Measurements from ENCODE around the gene DCTPP1. TPM values are rescaled to one million over a fixed set of nuclear protein-coding genes. Genes with fewer than 3 reads are reported as not detected.

The DCTPP1 gene
- total and polyA plus RNA-seq, 2 of the 13 experiments (the other 11 are each of a cell fraction or from before 2014, with no cell fraction given): 54.8 to 74.4 TPM

DNA sequence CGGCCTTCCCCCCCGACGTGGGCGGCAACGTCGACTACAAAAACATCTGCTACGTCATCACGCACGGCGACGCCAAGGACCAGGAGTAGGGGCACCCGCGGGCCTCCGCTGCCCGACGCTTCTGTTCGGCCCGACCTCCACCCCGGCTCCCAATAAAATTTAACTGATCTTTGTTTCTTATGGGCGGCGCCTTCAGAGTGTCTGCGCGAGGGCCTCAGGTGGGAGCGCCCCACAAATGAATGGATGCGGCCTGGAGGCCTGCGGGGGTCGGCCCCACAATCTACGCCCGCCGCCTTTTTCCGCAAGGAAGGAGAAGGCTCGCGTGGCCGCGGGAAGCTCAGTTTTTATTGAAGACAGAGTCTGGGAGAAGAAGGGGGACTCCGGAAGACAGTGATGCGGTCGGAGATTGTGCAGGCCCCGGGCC lies 52.0 kb downstream of the DCTPP1 start (continued):
- peak; percentile 86; the same call in 1 of the 2 replicates for TF ChIP-seq ZNF501 (CRISPR knock-in tag; IDR thresholded peaks at IDR 0.05)
- no peak; the same call in 1 of the 2 replicates for TF ChIP-seq SALL1 (CRISPR knock-in tag; IDR thresholded peaks at IDR 0.05)
- no peak; the same call in 1 of the 2 replicates for TF ChIP-seq NCOR1 (IDR thresholded peaks at IDR 0.05; ENCODE audit: borderline replicate concordance, low read length)
- no peak for TF ChIP-seq SMAD1 (CRISPR knock-in tag; IDR thresholded peaks at IDR 0.05; ENCODE audit: borderline replicate concordance, low read depth)
- TF ChIP-seq, protein P1, sequence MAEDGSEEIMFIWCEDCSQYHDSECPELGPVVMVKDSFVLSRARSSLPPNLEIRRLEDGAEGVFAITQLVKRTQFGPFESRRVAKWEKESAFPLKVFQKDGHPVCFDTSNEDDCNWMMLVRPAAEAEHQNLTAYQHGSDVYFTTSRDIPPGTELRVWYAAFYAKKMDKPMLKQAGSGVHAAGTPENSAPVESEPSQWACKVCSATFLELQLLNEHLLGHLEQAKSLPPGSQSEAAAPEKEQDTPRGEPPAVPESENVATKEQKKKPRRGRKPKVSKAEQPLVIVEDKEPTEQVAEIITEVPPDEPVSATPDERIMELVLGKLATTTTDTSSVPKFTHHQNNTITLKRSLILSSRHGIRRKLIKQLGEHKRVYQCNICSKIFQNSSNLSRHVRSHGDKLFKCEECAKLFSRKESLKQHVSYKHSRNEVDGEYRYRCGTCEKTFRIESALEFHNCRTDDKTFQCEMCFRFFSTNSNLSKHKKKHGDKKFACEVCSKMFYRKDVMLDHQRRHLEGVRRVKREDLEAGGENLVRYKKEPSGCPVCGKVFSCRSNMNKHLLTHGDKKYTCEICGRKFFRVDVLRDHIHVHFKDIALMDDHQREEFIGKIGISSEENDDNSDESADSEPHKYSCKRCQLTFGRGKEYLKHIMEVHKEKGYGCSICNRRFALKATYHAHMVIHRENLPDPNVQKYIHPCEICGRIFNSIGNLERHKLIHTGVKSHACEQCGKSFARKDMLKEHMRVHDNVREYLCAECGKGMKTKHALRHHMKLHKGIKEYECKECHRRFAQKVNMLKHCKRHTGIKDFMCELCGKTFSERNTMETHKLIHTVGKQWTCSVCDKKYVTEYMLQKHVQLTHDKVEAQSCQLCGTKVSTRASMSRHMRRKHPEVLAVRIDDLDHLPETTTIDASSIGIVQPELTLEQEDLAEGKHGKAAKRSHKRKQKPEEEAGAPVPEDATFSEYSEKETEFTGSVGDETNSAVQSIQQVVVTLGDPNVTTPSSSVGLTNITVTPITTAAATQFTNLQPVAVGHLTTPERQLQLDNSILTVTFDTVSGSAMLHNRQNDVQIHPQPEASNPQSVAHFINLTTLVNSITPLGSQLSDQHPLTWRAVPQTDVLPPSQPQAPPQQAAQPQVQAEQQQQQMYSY (CRISPR knock-in tag; IDR thresholded peaks at IDR 0.05): no peak
- no peak for TF ChIP-seq ZSCAN30 (CRISPR knock-in tag; IDR thresholded peaks at IDR 0.05)
- TF ChIP-seq POLR2G (IDR thresholded peaks at IDR 0.05; ENCODE audit: low read depth, low read length): peak; percentile 75; the same call in 1 of the 2 replicates
- TF ChIP-seq, protein P2, sequence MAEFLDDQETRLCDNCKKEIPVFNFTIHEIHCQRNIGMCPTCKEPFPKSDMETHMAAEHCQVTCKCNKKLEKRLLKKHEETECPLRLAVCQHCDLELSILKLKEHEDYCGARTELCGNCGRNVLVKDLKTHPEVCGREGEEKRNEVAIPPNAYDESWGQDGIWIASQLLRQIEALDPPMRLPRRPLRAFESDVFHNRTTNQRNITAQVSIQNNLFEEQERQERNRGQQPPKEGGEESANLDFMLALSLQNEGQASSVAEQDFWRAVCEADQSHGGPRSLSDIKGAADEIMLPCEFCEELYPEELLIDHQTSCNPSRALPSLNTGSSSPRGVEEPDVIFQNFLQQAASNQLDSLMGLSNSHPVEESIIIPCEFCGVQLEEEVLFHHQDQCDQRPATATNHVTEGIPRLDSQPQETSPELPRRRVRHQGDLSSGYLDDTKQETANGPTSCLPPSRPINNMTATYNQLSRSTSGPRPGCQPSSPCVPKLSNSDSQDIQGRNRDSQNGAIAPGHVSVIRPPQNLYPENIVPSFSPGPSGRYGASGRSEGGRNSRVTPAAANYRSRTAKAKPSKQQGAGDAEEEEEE (CRISPR knock-in tag; IDR thresholded peaks at IDR 0.05; ENCODE audit: borderline replicate concordance): no peak
- no peak for TF ChIP-seq ZNF224 (CRISPR knock-in tag; IDR thresholded peaks at IDR 0.05)
- TF ChIP-seq RBFOX2 (IDR thresholded peaks at IDR 0.05; ENCODE audit: low read depth, low read length): peak; percentile 78; the same call in 1 of the 2 replicates
- TF ChIP-seq ZNF382 (CRISPR knock-in tag; IDR thresholded peaks at IDR 0.05; ENCODE audit: borderline replicate concordance): no peak
- TF ChIP-seq, protein P3, sequence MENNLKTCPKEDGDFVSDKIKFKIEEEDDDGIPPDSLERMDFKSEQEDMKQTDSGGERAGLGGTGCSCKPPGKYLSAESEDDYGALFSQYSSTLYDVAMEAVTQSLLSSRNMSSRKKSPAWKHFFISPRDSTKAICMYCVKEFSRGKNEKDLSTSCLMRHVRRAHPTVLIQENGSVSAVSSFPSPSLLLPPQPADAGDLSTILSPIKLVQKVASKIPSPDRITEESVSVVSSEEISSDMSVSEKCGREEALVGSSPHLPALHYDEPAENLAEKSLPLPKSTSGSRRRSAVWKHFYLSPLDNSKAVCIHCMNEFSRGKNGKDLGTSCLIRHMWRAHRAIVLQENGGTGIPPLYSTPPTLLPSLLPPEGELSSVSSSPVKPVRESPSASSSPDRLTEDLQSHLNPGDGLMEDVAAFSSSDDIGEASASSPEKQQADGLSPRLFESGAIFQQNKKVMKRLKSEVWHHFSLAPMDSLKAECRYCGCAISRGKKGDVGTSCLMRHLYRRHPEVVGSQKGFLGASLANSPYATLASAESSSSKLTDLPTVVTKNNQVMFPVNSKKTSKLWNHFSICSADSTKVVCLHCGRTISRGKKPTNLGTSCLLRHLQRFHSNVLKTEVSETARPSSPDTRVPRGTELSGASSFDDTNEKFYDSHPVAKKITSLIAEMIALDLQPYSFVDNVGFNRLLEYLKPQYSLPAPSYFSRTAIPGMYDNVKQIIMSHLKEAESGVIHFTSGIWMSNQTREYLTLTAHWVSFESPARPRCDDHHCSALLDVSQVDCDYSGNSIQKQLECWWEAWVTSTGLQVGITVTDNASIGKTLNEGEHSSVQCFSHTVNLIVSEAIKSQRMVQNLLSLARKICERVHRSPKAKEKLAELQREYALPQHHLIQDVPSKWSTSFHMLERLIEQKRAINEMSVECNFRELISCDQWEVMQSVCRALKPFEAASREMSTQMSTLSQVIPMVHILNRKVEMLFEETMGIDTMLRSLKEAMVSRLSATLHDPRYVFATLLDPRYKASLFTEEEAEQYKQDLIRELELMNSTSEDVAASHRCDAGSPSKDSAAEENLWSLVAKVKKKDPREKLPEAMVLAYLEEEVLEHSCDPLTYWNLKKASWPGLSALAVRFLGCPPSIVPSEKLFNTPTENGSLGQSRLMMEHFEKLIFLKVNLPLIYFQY (CRISPR knock-in tag; IDR thresholded peaks at IDR 0.05; ENCODE audit: borderline replicate concordance): no peak
- TF ChIP-seq, protein P4, sequence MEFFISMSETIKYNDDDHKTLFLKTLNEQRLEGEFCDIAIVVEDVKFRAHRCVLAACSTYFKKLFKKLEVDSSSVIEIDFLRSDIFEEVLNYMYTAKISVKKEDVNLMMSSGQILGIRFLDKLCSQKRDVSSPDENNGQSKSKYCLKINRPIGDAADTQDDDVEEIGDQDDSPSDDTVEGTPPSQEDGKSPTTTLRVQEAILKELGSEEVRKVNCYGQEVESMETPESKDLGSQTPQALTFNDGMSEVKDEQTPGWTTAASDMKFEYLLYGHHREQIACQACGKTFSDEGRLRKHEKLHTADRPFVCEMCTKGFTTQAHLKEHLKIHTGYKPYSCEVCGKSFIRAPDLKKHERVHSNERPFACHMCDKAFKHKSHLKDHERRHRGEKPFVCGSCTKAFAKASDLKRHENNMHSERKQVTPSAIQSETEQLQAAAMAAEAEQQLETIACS (CRISPR knock-in tag; IDR thresholded peaks at IDR 0.05): no peak
- TF ChIP-seq, protein P5, sequence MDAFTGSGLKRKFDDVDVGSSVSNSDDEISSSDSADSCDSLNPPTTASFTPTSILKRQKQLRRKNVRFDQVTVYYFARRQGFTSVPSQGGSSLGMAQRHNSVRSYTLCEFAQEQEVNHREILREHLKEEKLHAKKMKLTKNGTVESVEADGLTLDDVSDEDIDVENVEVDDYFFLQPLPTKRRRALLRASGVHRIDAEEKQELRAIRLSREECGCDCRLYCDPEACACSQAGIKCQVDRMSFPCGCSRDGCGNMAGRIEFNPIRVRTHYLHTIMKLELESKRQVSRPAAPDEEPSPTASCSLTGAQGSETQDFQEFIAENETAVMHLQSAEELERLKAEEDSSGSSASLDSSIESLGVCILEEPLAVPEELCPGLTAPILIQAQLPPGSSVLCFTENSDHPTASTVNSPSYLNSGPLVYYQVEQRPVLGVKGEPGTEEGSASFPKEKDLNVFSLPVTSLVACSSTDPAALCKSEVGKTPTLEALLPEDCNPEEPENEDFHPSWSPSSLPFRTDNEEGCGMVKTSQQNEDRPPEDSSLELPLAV (CRISPR knock-in tag; conservative IDR thresholded peaks at IDR 0.05; ENCODE audit: low read depth): no peak
- no peak for TF ChIP-seq NBN (conservative IDR thresholded peaks at IDR 0.05)
- TF ChIP-seq, protein P6, sequence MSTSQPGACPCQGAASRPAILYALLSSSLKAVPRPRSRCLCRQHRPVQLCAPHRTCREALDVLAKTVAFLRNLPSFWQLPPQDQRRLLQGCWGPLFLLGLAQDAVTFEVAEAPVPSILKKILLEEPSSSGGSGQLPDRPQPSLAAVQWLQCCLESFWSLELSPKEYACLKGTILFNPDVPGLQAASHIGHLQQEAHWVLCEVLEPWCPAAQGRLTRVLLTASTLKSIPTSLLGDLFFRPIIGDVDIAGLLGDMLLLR (CRISPR knock-in tag; IDR thresholded peaks at IDR 0.05): peak; percentile 44; the same call in 1 of the 2 replicates
- no peak for TF ChIP-seq KAT2B (IDR thresholded peaks at IDR 0.05; ENCODE audit: borderline replicate concordance, low read depth, low read length)

Data from HepG2 (cell line).